RWPE2 (cell line): ENCODE data around the gene SAFB2.

Source experiments
- ATAC-seq: fragments of 200-7000 bp; cut with Tn5 transposase; 3 replicates; pipeline ENCODE4 v1.9.1; 2021; ENCODE audit warnings: low read depth
- DNase-seq: peaks from one replicate; pipeline ENCODE4 v3.0.0-alpha.2; 2020; ENCODE audit warnings: low spot score
- H3K27ac ChIP-seq: fragments of 450-650 bp; 2 replicates; pipeline ENCODE4 v1.5.1; 2017; ENCODE audit warnings: mild to moderate bottlenecking; ENCODE audit not compliant: poor library complexity, severe bottlenecking
- H3K27me3 ChIP-seq: fragments of 250-450 bp; sonication (Bioruptor Pico); 2 replicates; pipeline ENCODE4 v1.5.1; 2021; ENCODE audit warnings: mild to moderate bottlenecking, moderate library complexity; ENCODE audit not compliant: insufficient read depth, poor library complexity, severe bottlenecking
- H3K36me3 ChIP-seq: fragments of 250-450 bp; sonication (Bioruptor Pico); 2 replicates; pipeline ENCODE4 v1.5.1; 2020; ENCODE audit warnings: low read depth, mild to moderate bottlenecking, moderate library complexity
- H3K4me1 ChIP-seq: fragments of 250-450 bp; sonication (Bioruptor Pico); 2 replicates; pipeline ENCODE4 v1.5.1; 2021; ENCODE audit warnings: mild to moderate bottlenecking, moderate library complexity; ENCODE audit not compliant: insufficient read depth, poor library complexity, severe bottlenecking
- H3K4me3 ChIP-seq: fragments of 250-450 bp; sonication (Bioruptor Pico); 2 replicates; pipeline ENCODE4 v1.5.1; 2021; ENCODE audit warnings: mild to moderate bottlenecking, moderate library complexity; ENCODE audit not compliant: severe bottlenecking
- H3K9me3 ChIP-seq: fragments of 250-450 bp; sonication (Bioruptor Pico); 2 replicates; pipeline ENCODE4 v1.5.1; 2021; ENCODE audit warnings: mild to moderate bottlenecking, moderate library complexity; ENCODE audit not compliant: severe bottlenecking
- CTCF ChIP-seq: fragments of 450-650 bp; IDR thresholded peaks from one replicate; pipeline ENCODE4 v1.5.1; 2017; ENCODE audit warnings: mild to moderate bottlenecking, moderate library complexity; ENCODE audit not compliant: poor library complexity, severe bottlenecking

Gene SAFB2

DNA sequence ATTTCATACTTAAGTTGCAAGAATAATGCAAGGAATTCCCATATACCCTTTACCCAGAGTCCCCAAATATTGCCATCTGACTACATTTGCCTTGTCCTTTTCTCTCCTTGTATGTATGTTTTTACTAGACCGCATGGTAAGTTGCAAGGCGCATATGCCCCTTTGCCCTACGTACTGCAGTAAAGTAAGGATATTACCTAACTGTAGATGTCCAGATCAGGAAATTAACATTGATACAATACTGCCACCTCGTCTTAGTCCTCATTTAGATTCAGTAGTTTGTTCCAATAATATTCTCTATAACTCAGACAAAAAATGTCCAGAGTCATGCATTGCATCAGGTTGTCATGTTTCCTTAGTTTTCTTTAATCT lies 9.7 kb upstream of the SAFB2 start:
- TF ChIP-seq CTCF: no peak
- H3K27ac ChIP-seq: no peak overlapping the region
- no peak for DNase-seq
- H3K9me3 ChIP-seq: no peaks in the 10 kb centered on the region
- no peak for ATAC-seq
- no peaks in the 10 kb centered on the region for H3K27me3 ChIP-seq
- peaks cover 55% of the 10 kb centered on the region for H3K36me3 ChIP-seq
- H3K4me1 ChIP-seq: no peaks in the 10 kb centered on the region
- H3K4me3 ChIP-seq: no peak overlapping the region

DNA sequence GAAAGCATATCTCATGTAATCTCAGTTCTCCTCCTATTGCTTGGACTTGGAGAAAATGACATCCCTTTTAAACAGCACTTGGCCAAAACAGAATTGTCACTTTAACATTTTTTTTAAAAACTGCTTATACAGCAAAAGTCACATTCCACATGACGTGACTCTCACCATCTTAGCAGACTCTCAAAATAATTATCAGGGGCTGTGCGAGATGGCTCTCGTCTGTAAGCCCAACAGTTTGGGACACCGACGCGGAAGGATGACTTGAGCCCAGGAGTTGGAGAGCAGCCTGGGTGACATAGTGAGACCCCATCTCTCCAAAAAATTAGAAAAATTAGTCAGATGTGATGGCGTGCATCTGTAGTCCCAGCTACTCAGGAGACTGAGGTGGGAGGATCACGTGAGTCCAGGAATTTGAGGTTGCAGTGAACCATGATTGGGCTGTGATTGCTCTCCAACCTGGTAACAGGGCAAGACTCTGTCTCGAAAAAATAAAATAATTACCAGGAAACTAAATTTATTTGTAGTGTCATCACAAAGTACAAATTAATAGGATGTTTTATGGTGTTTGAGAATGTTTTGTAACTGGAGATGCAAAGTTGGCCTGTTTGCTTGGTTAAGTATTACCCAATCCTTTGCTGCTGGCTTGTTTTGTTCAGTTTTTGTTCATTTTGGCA lies 9.1 kb upstream of the SAFB2 start:
- DNase-seq (no peak), ATAC-seq (no peak)
- Histone ChIP-seq H3K9me3 (no peaks in the 10 kb centered on the region), H3K27ac (no peak overlapping the region), H3K27me3 (no peaks in the 10 kb centered on the region), H3K4me3 (no peak overlapping the region), H3K36me3 (peaks cover 58% of the 10 kb centered on the region), H3K4me1 (no peaks in the 10 kb centered on the region)
- TF ChIP-seq CTCF: no peak

- H3K36me3 ChIP-seq: peaks cover 76% of the 10 kb centered on the region
- no peaks in the 10 kb centered on the region for H3K27me3 ChIP-seq
- peaks cover 8% of the 10 kb centered on the region for H3K4me1 ChIP-seq
- H3K27ac ChIP-seq: no peak overlapping the region
- no peaks in the 10 kb centered on the region for H3K9me3 ChIP-seq
- ATAC-seq (no peak), DNase-seq (no peak)
- TF ChIP-seq CTCF: no peak
- no peak overlapping the region for H3K4me3 ChIP-seq
These were observed 6.4 kb upstream of the SAFB2 start for GRCh38 chr19:5628919-5629481.

- Histone ChIP-seq H3K36me3 (peaks cover 75% of the 10 kb centered on the region), H3K27me3 (no peaks in the 10 kb centered on the region), H3K4me3 (no peak overlapping the region), H3K4me1 (peaks cover 8% of the 10 kb centered on the region), H3K27ac (no peak overlapping the region), H3K9me3 (no peaks in the 10 kb centered on the region)
- DNase-seq: no peak
- ATAC-seq: no peak
- TF ChIP-seq CTCF: no peak
These were observed 5.9 kb upstream of the SAFB2 start for GRCh38 chr19:5628461-5628860.

- Histone ChIP-seq H3K4me1 (peaks cover 8% of the 10 kb centered on the region), H3K27me3 (no peaks in the 10 kb centered on the region), H3K9me3 (no peaks in the 10 kb centered on the region), H3K27ac (no peak overlapping the region), H3K36me3 (peaks cover 75% of the 10 kb centered on the region), H3K4me3 (no peak overlapping the region)
- DNase-seq (no peak), ATAC-seq (no peak)
- TF ChIP-seq CTCF: no peak
These were observed 4.9 kb upstream of the SAFB2 start for GRCh38 chr19:5627395-5627904.
